HG03432 (cell line): ENCODE data around the gene MYADM.

Source experiments
- ATAC-seq: cut with Tn5 transposase; IDR thresholded peaks from one replicate; pipeline ENCODE4 v1.9.1; 2021; ENCODE audit warnings: mild to moderate bottlenecking, moderate library complexity; ENCODE audit not compliant: unreplicated experiment

Gene MYADM

GRCh38 chr19:53883231-53883661, 15.6 kb downstream of the MYADM start:
- ATAC-seq, result no peak

- ATAC-seq, result no peak
These were observed 16.1 kb downstream of the MYADM start for GRCh38 chr19:53883741-53884140.

- no peak for ATAC-seq
These were observed 16.6 kb downstream of the MYADM start for GRCh38 chr19:53884256-53884655.

- no peak for ATAC-seq
These were observed 17.4 kb downstream of the MYADM start for GRCh38 chr19:53885036-53885435.

- ATAC-seq, result no peak
These were observed 24.8 kb downstream of the MYADM start for GRCh38 chr19:53892301-53892980.

GRCh38 chr19:53892981-53893325, 25.3 kb downstream of the MYADM start:
- ATAC-seq, result no peak

- ATAC-seq, result no peak
These were observed 27.0 kb downstream of the MYADM start for GRCh38 chr19:53894707-53895106.

GRCh38 chr19:53896682-53897081, 29.0 kb downstream of the MYADM start:
- ATAC-seq, result no peak

- ATAC-seq, result no peak
These were observed 29.8 kb downstream of the MYADM start for GRCh38 chr19:53897459-53897858.

GRCh38 chr19:53898166-53898565, 30.5 kb downstream of the MYADM start:
- no peak for ATAC-seq

- no peak for ATAC-seq
These were observed 31.1 kb downstream of the MYADM start for GRCh38 chr19:53898636-53899341.

- no peak for ATAC-seq
These were observed 32.6 kb downstream of the MYADM start for GRCh38 chr19:53900191-53900860.

- no peak for ATAC-seq
These were observed 35.5 kb downstream of the MYADM start for GRCh38 chr19:53903055-53903680.

GRCh38 chr19:53904909-53905308, 37.2 kb downstream of the MYADM start:
- no peak for ATAC-seq

GRCh38 chr19:53905787-53906186, 38.1 kb downstream of the MYADM start:
- no peak for ATAC-seq

GRCh38 chr19:53906211-53907192, 38.8 kb downstream of the MYADM start:
- ATAC-seq, result no peak

- ATAC-seq, result no peak
These were observed 39.5 kb downstream of the MYADM start for GRCh38 chr19:53907193-53907581.

GRCh38 chr19:53907690-53908089, 40.0 kb downstream of the MYADM start:
- no peak for ATAC-seq

GRCh38 chr19:53908106-53908934, 40.6 kb downstream of the MYADM start:
- ATAC-seq, result no peak
